Fibroblast of skin of right quadriceps (primary cell): ENCODE results near the gene NPBWR2.
"Not testable (repeated sequence)": the region's sequence is repeated elsewhere in the genome, so short reads cannot be mapped to it uniquely, and the experiment has no call there.

Experiments
- DNase-seq: peaks from one replicate; pipeline ENCODE4 v3.0.0-alpha.2; 2013

Gene NPBWR2

GRCh38 chr20:64102647-64103354, 4.6 kb downstream of the NPBWR2 start:
- no peak for DNase-seq

GRCh38 chr20:64101731-64102621, 5.4 kb downstream of the NPBWR2 start:
- no peak for DNase-seq

- DNase-seq, result no peak
These were observed 6.2 kb downstream of the NPBWR2 start for GRCh38 chr20:64100946-64101688.

- no peak for DNase-seq
These were observed 6.8 kb downstream of the NPBWR2 start for GRCh38 chr20:64100566-64100888.

GRCh38 chr20:64099880-64100565, 7.3 kb downstream of the NPBWR2 start:
- DNase-seq, result no peak

GRCh38 chr20:64099086-64099786, 8.1 kb downstream of the NPBWR2 start:
- DNase-seq, result no peak

- no peak for DNase-seq
These were observed 8.8 kb downstream of the NPBWR2 start for GRCh38 chr20:64098471-64099013.

- DNase-seq, result no peak
These were observed 10.8 kb downstream of the NPBWR2 start for GRCh38 chr20:64096535-64096934.

GRCh38 chr20:64095927-64096326, 11.4 kb downstream of the NPBWR2 start:
- DNase-seq, result no peak

- DNase-seq, result no peak
These were observed 11.9 kb downstream of the NPBWR2 start for GRCh38 chr20:64095455-64095854.

- no peak for DNase-seq
These were observed 14.3 kb downstream of the NPBWR2 start for GRCh38 chr20:64093013-64093503.

GRCh38 chr20:64092258-64093012, 14.9 kb downstream of the NPBWR2 start:
- no peak for DNase-seq

GRCh38 chr20:64091770-64092169, 15.6 kb downstream of the NPBWR2 start:
- DNase-seq, result no peak

GRCh38 chr20:64091340-64091739, 16.0 kb downstream of the NPBWR2 start:
- no peak for DNase-seq

GRCh38 chr20:64090165-64090564, 17.2 kb downstream of the NPBWR2 start:
- no peak for DNase-seq

GRCh38 chr20:64088586-64088985, 18.8 kb downstream of the NPBWR2 start:
- DNase-seq, result not testable (repeated sequence)

- not testable (repeated sequence) for DNase-seq
These were observed 20.0 kb downstream of the NPBWR2 start for GRCh38 chr20:64087226-64087825.

- no peak for DNase-seq
These were observed 20.6 kb downstream of the NPBWR2 start for GRCh38 chr20:64086801-64087200.

GRCh38 chr20:64084685-64085152, 22.6 kb downstream of the NPBWR2 start:
- no peak for DNase-seq
